Activated CD8-positive, alpha-beta memory T cell treated with anti-CD3 and anti-CD28 coated beads, Interleukin-2, amount 50 U/mL, for 1 hour (primary cell): ENCODE measurements around the gene NPEPPS.

ENCODE experiments used
- DNase-seq: peaks from one replicate; pipeline ENCODE4 v3.0.0-alpha.2; 2020; ENCODE audit errors: extremely low read depth

NPEPPS gene

DNA sequence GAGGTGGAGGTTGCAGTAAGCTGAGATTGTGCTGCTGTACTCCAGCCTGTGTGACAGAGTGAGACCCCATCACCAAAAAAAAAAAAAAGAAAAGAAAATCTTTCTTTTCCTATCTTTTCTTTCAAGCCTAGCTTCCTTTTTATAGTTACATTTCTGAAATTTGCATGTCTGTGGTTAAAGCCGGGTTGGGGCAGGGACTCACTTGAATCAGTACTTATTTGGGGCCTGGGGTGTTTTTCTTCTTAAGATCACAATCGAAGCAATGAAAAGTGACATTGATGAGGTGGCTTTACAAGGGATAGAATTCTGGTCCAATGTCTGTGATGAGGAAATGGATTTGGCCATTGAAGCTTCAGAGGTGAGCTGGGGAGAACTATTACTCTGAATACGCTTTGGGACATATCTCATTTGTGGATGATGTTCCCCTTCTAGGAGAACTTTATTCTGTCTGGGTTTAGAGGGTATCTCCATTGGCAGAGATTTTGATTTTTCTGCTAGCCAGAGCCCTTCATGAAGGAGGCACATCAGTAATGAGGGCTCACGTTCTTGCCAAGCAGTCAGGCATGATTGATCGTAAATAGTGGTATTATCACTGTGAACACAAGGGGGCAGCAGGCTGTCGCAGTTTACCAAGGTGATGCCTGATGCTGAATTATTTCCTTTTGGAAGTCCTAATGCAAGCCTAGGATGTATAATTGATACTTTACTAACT is 133.2 kb downstream of the NPEPPS start:
- DNase-seq = no peak

DNA sequence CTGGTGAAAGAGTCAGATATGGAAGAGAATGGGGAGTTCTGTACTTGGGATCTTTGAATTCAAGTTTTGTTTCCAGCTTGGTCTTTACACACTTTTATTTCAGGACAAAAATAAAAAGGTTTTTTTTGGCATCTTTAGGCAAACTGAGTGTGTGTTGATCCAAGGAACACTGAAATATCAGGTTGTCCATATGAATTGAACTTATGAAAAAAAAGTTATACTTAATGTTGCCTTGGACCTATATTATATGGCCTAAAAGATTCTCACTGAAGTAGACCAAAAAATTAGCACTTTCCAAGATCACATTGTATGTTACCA is 133.7 kb downstream of the NPEPPS start:
- DNase-seq = no peak

DNA sequence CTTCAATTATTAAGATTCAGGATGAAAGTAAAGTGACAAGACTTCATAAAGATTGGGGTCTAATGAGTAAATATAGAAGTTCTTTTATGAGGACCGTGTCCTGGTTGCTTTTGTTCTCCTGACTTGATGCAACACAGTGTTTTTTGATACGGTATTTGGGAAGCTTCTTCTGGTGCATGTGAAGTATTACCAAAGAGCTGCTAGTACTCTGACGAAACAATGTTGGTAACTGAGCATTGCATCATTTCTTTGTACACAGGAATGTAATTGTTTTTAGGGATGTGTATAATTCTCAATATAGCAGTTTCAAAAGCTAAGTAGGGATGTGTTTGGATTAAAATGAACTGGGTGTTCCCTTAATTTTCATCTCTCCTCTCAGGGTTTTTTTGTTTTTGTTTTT is 134.7 kb downstream of the NPEPPS start:
- DNase-seq = no peak

- no peak for DNase-seq
Observed at GRCh38 chr17:47669081-47669480, 138.2 kb downstream of the NPEPPS start.

GRCh38 chr17:47670064-47670463 is 139.2 kb downstream of the NPEPPS start:
- DNase-seq = no peak
